Measurements from ENCODE around the gene CBFA2T3. TPM values are rescaled to one million over a fixed set of nuclear protein-coding genes. Genes with fewer than 3 reads are reported as not detected.

The CBFA2T3 gene
- total RNA-seq (2014; rRNA removed; shearing (Covaris generic); ENCODE audit: low replicate concordance), result not detected in 2 replicates

DNA sequence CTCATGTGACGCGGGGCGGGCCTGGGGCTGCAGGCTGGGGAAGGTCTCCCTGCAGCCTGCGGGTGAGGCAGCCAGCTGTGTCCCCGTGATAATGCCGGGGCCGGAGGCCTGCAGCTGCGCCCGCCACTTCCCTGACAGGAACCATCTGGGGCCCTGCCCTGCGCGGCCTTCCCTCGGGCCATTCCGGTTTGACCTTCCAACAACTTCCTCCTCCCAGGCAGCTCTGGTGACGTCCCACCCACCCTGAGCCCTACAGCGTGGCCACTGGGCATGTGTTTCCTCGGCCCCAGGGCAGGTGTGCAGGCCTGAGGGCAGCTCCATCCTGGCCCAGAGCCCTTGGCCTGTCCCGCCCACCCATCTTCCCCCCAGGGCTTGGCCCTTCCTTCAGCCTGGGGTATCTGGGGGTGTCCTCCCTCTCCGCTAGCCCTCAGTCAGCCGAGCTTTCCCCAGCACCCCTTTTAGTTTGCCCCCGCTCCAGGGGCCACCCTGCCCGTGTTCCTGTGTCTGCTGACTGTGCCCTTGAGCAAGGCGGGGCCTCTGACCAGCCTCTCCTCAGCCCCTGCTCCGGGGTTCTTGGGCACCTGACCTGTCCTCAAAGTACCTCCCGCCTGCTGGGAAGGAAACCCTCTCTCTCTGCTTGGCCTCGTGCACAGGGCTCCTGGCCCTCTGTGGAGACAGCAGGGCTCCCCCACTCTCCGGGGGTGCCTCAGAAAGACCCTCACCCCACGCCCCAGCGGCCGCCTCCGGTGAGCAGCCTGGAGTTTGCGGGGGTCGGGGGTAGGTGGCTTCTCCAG lies at the start of gene CBFA2T3:
Gene CBFA2T3 (minus strand): TSS at position 190 of the 794 bp plus-strand sequence. CDS start 400 bp downstream, outside the sequence.
- H3K27ac ChIP-seq (ENCODE audit: low read length), result no peak within 1 kb of the TSS
- H3K36me3 ChIP-seq (ENCODE audit: insufficient read depth, low read length), result no peaks in the 10 kb centered on the region
- no peaks in the 10 kb centered on the region for H3K27me3 ChIP-seq (ENCODE audit: low read length)
- no peaks in the 10 kb centered on the region for H3K9me2 ChIP-seq (replicated peaks; ENCODE audit: insufficient read depth, low read length)
- H3K9ac ChIP-seq (ENCODE audit: low read length), result no peak within 1 kb of the TSS
- H3K79me2 ChIP-seq (ENCODE audit: low read length), result no peaks in the 10 kb centered on the region
- H2AFZ ChIP-seq (ENCODE audit: low read length), result no peak within 1 kb of the TSS
- no peak for DNase-seq
- H3K9me3 ChIP-seq (ENCODE audit: low read length), result no peaks in the 10 kb centered on the region
- peaks cover 5% of the 10 kb centered on the region; the same call in 1 of the 2 replicates for H4K20me1 ChIP-seq (ENCODE audit: insufficient read depth, low read depth, low read length)
- peaks cover 8% of the 10 kb centered on the region; the same call in 1 of the 2 replicates for H3K4me1 ChIP-seq (ENCODE audit: low read length)
- no peak within 1 kb of the TSS for H3K4me2 ChIP-seq (ENCODE audit: low read depth, low read length, poor library complexity, severe bottlenecking)
- no peak within 1 kb of the TSS for H3K4me3 ChIP-seq (ENCODE audit: low read length)

DNA sequence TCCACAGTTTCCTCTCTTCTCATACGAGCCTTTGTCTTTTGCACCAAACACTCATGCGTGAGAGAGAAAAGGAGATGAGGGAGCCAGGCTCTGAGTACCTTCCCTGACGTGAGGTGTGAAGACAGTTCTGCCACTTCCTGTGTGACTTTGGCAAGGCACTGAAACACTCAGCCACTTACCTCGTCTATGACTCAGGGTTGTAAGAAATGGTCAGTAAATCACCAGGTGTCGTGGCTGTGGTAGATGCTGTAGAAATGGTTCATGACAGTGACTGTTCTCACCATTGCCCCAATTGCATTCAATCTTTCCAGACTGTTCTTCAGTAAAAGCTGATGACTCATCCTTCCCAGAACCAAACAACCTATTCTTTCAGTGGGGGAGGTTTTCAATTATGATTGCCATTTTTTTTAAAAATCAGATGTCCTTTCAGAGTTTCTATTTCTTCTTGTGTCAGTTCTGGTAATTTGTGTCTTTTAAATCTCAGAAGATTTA lies 49.2 kb upstream of the CBFA2T3 start:
- Histone ChIP-seq H3K9me2 (replicated peaks; ENCODE audit: insufficient read depth, low read length) (no peaks in the 10 kb centered on the region), H3K27ac (ENCODE audit: low read length) (no peak overlapping the region), H3K27me3 (ENCODE audit: low read length) (no peaks in the 10 kb centered on the region), H2AFZ (ENCODE audit: low read length) (no peak overlapping the region), H3K4me1 (ENCODE audit: low read length) (no peaks in the 10 kb centered on the region), H3K79me2 (ENCODE audit: low read length) (no peaks in the 10 kb centered on the region), H4K20me1 (ENCODE audit: insufficient read depth, low read depth, low read length) (no peaks in the 10 kb centered on the region), H3K4me3 (ENCODE audit: low read length) (no peak overlapping the region), H3K9me3 (ENCODE audit: low read length) (no peaks in the 10 kb centered on the region), H3K36me3 (ENCODE audit: insufficient read depth, low read length) (no peaks in the 10 kb centered on the region), H3K4me2 (ENCODE audit: low read depth, low read length, poor library complexity, severe bottlenecking) (no peak overlapping the region), H3K9ac (ENCODE audit: low read length) (no peak overlapping the region)
- no peak for DNase-seq

DNA sequence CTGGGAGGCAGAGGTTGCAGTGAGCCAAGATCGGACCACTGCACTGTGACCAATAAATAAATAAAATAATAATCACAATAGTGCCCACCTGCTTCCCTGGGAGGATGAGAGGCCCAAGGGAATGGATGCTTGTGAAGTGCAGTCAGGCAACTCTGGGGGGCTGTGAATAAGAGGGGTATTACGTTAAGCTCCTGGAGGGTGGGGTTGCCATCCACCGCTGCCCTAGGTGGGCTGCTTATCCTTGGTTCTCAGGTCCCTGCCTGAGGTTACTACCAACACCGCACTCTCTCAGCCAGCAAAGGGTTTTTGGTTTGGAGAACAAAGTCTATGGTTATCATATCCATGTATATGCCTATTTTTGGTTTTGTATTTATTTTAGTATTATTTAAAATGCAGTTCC lies 48.6 kb upstream of the CBFA2T3 start:
- H3K9me2 ChIP-seq (replicated peaks; ENCODE audit: insufficient read depth, low read length), result no peaks in the 10 kb centered on the region
- no peak overlapping the region for H2AFZ ChIP-seq (ENCODE audit: low read length)
- no peaks in the 10 kb centered on the region for H3K27me3 ChIP-seq (ENCODE audit: low read length)
- no peak overlapping the region for H3K27ac ChIP-seq (ENCODE audit: low read length)
- H3K4me3 ChIP-seq (ENCODE audit: low read length), result no peak overlapping the region
- H3K4me2 ChIP-seq (ENCODE audit: low read depth, low read length, poor library complexity, severe bottlenecking), result no peak overlapping the region
- H3K79me2 ChIP-seq (ENCODE audit: low read length), result no peaks in the 10 kb centered on the region
- DNase-seq, result no peak
- no peak overlapping the region for H3K9ac ChIP-seq (ENCODE audit: low read length)
- no peaks in the 10 kb centered on the region for H3K4me1 ChIP-seq (ENCODE audit: low read length)
- H4K20me1 ChIP-seq (ENCODE audit: insufficient read depth, low read depth, low read length), result no peaks in the 10 kb centered on the region
- H3K36me3 ChIP-seq (ENCODE audit: insufficient read depth, low read length), result no peaks in the 10 kb centered on the region
- no peaks in the 10 kb centered on the region for H3K9me3 ChIP-seq (ENCODE audit: low read length)

DNA sequence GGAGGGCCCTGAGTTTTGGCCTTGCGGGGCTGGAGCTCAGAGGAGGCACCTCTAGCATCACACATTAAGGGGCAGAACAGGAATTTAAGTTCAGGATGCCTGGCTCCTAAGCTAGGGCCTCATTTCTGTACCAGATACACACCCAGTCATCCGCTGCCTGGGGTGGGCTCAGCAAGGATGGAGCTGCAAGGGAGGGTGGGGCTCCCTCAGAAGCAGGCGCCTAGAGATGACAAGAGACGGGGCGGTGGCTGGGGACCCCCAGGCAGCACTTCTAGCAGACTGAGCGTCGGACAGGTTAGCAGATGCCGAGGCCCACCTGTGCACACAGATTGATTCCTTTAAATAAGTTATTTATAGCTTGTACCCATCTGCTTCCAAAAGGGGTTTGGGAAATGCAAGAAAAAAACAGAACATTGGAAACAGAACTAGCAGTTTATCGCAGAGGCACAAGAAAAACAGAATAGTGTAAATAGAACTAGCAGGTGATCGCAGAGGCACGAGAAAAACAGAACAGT lies 47.6 kb upstream of the CBFA2T3 start:
- no peak overlapping the region for H3K27ac ChIP-seq (ENCODE audit: low read length)
- H3K4me1 ChIP-seq (ENCODE audit: low read length), result no peaks in the 10 kb centered on the region
- no peak overlapping the region for H3K4me3 ChIP-seq (ENCODE audit: low read length)
- no peaks in the 10 kb centered on the region for H3K9me3 ChIP-seq (ENCODE audit: low read length)
- no peaks in the 10 kb centered on the region for H4K20me1 ChIP-seq (ENCODE audit: insufficient read depth, low read depth, low read length)
- no peak for DNase-seq
- H2AFZ ChIP-seq (ENCODE audit: low read length), result no peak overlapping the region
- H3K9me2 ChIP-seq (replicated peaks; ENCODE audit: insufficient read depth, low read length), result no peaks in the 10 kb centered on the region
- no peaks in the 10 kb centered on the region for H3K27me3 ChIP-seq (ENCODE audit: low read length)
- H3K79me2 ChIP-seq (ENCODE audit: low read length), result no peaks in the 10 kb centered on the region
- H3K4me2 ChIP-seq (ENCODE audit: low read depth, low read length, poor library complexity, severe bottlenecking), result no peak overlapping the region
- no peaks in the 10 kb centered on the region for H3K36me3 ChIP-seq (ENCODE audit: insufficient read depth, low read length)
- no peak overlapping the region for H3K9ac ChIP-seq (ENCODE audit: low read length)

DNA sequence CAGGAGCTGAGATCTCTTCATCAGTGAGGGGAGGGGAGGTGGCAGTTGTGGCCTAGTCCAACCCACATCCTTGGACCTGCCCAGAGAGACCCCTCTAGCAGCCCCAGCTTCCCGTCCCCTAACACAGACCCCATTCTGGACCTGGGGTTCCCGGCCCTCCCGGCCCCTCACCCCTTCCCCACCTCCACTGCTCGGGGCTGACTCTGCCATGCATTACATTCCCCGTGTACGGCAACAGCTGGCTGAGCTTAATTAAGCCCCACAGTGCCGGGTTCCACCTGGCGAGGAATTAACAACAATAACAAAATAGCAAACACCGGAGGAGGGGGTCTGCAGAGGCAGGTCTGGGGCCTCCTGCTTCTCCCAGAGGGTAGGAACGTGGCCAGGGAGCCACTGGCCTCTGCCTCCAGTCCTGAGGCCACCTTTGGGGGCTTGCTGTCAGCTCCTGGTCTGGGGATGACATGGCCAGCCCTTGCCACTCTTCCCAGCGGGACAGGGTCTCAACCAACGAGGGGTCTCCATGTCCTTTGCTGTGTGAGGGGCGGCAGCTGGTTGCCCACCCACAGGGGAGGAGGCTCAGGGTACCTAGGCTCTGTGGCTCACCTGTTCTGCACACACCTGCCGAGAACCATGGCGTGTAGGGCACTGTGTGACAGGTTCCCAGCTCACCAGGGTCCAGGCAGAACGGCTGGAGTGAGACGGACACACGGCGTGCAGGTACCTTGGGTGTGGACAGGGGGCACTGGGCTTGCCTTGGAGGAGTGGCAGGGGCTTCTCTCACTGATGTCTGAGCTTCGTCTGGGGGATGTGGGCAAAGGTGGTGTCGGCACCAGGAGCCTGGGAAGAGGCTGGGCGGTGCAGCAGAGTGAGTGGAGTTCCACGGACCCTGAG lies 46.9 kb upstream of the CBFA2T3 start:
- Histone ChIP-seq H3K4me1 (ENCODE audit: low read length) (no peaks in the 10 kb centered on the region), H3K36me3 (ENCODE audit: insufficient read depth, low read length) (no peaks in the 10 kb centered on the region), H3K79me2 (ENCODE audit: low read length) (no peaks in the 10 kb centered on the region), H3K4me3 (ENCODE audit: low read length) (no peak overlapping the region), H3K4me2 (ENCODE audit: low read depth, low read length, poor library complexity, severe bottlenecking) (no peak overlapping the region), H2AFZ (ENCODE audit: low read length) (no peak overlapping the region), H3K27me3 (ENCODE audit: low read length) (no peaks in the 10 kb centered on the region), H3K9ac (ENCODE audit: low read length) (no peak overlapping the region), H3K9me3 (ENCODE audit: low read length) (no peaks in the 10 kb centered on the region), H3K27ac (ENCODE audit: low read length) (no peak overlapping the region), H3K9me2 (replicated peaks; ENCODE audit: insufficient read depth, low read length) (no peaks in the 10 kb centered on the region), H4K20me1 (ENCODE audit: insufficient read depth, low read depth, low read length) (no peaks in the 10 kb centered on the region)
- no peak for DNase-seq

DNA sequence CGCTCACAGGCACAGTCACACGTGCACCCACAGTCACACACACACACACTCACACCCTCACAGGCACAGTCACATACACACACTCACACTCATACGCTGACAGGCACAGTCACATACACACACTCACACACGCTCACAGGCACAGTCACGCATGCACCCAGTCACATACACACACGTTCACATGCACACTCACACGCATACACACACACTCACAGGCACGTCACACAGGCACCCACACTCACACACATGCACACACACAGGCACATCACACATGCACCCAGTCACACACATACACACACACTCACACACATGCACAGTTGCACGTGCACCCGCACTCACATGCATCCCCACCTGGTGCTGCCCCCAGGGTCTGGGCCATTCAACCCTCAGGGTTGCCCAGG lies 46.1 kb upstream of the CBFA2T3 start:
- Histone ChIP-seq H3K4me3 (ENCODE audit: low read length) (no peak overlapping the region), H3K9ac (ENCODE audit: low read length) (no peak overlapping the region), H3K36me3 (ENCODE audit: insufficient read depth, low read length) (no peaks in the 10 kb centered on the region), H3K9me2 (replicated peaks; ENCODE audit: insufficient read depth, low read length) (no peaks in the 10 kb centered on the region), H4K20me1 (ENCODE audit: insufficient read depth, low read depth, low read length) (no peaks in the 10 kb centered on the region), H3K4me1 (ENCODE audit: low read length) (no peaks in the 10 kb centered on the region), H3K27ac (ENCODE audit: low read length) (no peak overlapping the region), H3K9me3 (ENCODE audit: low read length) (no peaks in the 10 kb centered on the region), H3K4me2 (ENCODE audit: low read depth, low read length, poor library complexity, severe bottlenecking) (no peak overlapping the region), H3K27me3 (ENCODE audit: low read length) (no peaks in the 10 kb centered on the region), H3K79me2 (ENCODE audit: low read length) (no peaks in the 10 kb centered on the region), H2AFZ (ENCODE audit: low read length) (no peak overlapping the region)
- DNase-seq, result no peak

DNA sequence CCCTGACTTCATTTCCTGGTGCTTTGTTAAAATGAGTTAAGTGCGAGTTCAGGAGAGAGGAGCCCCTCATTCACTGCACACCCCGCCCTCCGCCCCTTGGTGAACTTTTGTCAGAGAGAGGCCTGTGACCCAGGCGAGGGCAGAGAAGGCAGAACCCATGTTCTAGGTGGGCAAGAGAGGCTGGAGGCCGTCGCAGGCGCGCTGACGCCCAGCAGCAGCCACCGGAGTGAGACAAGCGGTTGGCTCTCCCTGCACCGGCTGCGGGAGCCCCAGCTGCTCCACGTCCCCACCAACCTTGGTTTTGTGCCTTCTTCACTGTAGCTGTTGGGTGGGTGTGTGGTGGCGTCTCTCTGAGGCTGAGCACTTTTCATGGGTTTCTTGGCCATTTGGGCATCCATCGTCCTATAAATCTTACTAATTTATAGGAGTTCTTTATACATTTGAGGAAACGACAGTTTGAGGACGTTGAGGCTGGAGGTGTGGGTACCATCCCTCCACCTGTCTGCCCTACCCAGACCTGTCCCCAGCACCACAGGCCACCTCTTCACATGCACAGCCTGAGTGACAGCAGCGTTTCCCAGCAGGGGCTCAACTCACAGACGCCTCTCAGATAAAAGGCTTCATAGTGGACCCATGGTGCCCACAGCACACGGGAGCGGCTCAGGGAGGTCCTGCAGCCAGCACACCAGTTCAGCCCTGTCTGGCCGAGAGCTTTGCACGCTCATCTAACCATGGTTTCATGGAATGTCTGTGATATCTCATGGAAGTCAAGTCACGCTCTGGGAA lies 45.2 kb upstream of the CBFA2T3 start:
- Histone ChIP-seq H3K79me2 (ENCODE audit: low read length) (no peaks in the 10 kb centered on the region), H3K4me1 (ENCODE audit: low read length) (no peaks in the 10 kb centered on the region), H3K4me3 (ENCODE audit: low read length) (no peak overlapping the region), H3K36me3 (ENCODE audit: insufficient read depth, low read length) (no peaks in the 10 kb centered on the region), H3K9ac (ENCODE audit: low read length) (no peak overlapping the region), H3K9me3 (ENCODE audit: low read length) (no peaks in the 10 kb centered on the region), H4K20me1 (ENCODE audit: insufficient read depth, low read depth, low read length) (no peaks in the 10 kb centered on the region), H3K9me2 (replicated peaks; ENCODE audit: insufficient read depth, low read length) (no peaks in the 10 kb centered on the region), H3K27ac (ENCODE audit: low read length) (no peak overlapping the region), H2AFZ (ENCODE audit: low read length) (no peak overlapping the region), H3K4me2 (ENCODE audit: low read depth, low read length, poor library complexity, severe bottlenecking) (no peak overlapping the region), H3K27me3 (ENCODE audit: low read length) (no peaks in the 10 kb centered on the region)
- DNase-seq, result no peak
